GM23248 (cell line): ENCODE results near the gene MED29. TPM values are rescaled to one million over a fixed set of nuclear protein-coding genes. Genes with fewer than 3 reads are reported as not detected.

Experiments used
- DNase-seq: peaks from one replicate; pipeline ENCODE4 v3.0.0-alpha.2; 2015
- H2AFZ ChIP-seq: fragments of 200-600 bp; sonication (generic); 2 replicates; pipeline ENCODE4 v1.6.1; 2016; ENCODE audit warnings: antibody characterized with exemption
- H3F3A ChIP-seq: fragments of 200-600 bp; sonication (generic); 2 replicates; pipeline ENCODE4 v1.6.1; 2016; ENCODE audit warnings: mild to moderate bottlenecking, antibody characterized with exemption, mixed run types; ENCODE audit not compliant: insufficient read depth
- H3K27ac ChIP-seq: fragments of 200-600 bp; sonication (generic); 2 replicates; pipeline ENCODE4 v1.5.1; 2016; ENCODE audit warnings: mild to moderate bottlenecking
- H3K27me3 ChIP-seq: fragments of 200-600 bp; sonication (generic); replicated peaks from 2 replicates; pipeline ENCODE4 v1.6.1; 2016; ENCODE audit warnings: mild to moderate bottlenecking; ENCODE audit not compliant: insufficient read depth
- H3K36me3 ChIP-seq: fragments of 200-600 bp; sonication (generic); 2 replicates; pipeline ENCODE4 v1.6.1; 2016; ENCODE audit warnings: low read depth, mild to moderate bottlenecking
- H3K4me1 ChIP-seq: fragments of 200-600 bp; sonication (generic); 2 replicates; pipeline ENCODE4 v1.6.1; 2016; ENCODE audit warnings: mild to moderate bottlenecking; ENCODE audit not compliant: insufficient read depth
- H3K4me2 ChIP-seq: fragments of 200-600 bp; sonication (generic); one replicate; pipeline ENCODE4 v1.6.1; 2016; ENCODE audit warnings: mild to moderate bottlenecking; ENCODE audit not compliant: unreplicated experiment
- H3K4me3 ChIP-seq: fragments of 200-600 bp; sonication (generic); 2 replicates; pipeline ENCODE4 v1.5.1; 2016; ENCODE audit warnings: mild to moderate bottlenecking
- H3K79me2 ChIP-seq: fragments of 200-600 bp; sonication (generic); 2 replicates; pipeline ENCODE4 v1.6.1; 2016; ENCODE audit warnings: mild to moderate bottlenecking; ENCODE audit not compliant: insufficient read depth
- H3K9ac ChIP-seq: fragments of 200-600 bp; sonication (generic); 2 replicates; pipeline ENCODE4 v1.6.1; 2016; ENCODE audit warnings: mild to moderate bottlenecking
- H3K9me2 ChIP-seq: fragments of 200-600 bp; sonication (generic); 2 replicates; pipeline ENCODE4 v1.6.1; 2016; ENCODE audit warnings: mixed run types, mild to moderate bottlenecking, moderate library complexity; ENCODE audit not compliant: insufficient read depth
- H3K9me3 ChIP-seq: fragments of 200-600 bp; sonication (generic); one replicate; pipeline ENCODE4 v1.6.1; 2017; ENCODE audit warnings: low read depth
- H4K20me1 ChIP-seq: fragments of 200-600 bp; sonication (generic); 2 replicates; pipeline ENCODE4 v1.6.0; 2016; ENCODE audit not compliant: insufficient read depth
- EZH2 ChIP-seq: fragments of 200-600 bp; sonication (generic); IDR thresholded peaks from 2 replicates; pipeline ENCODE4 v1.6.1; 2018; ENCODE audit warnings: antibody characterized with exemption, mild to moderate bottlenecking; ENCODE audit not compliant: insufficient read depth, poor library complexity, severe bottlenecking
- EZH2phosphoT487 ChIP-seq: fragments of 200-600 bp; sonication (generic); IDR thresholded peaks from 2 replicates; pipeline ENCODE4 v1.6.1; 2018; ENCODE audit warnings: antibody characterized with exemption, moderate library complexity, mild to moderate bottlenecking, low read depth; ENCODE audit not compliant: insufficient read depth
- WGBS, 2 experiments: methylation state at CpG; one replicate each; pipeline ENCODE4 v1.1.6; 2015 to 2017; ENCODE audit warnings: low lambda C conversion rate in 2 of 2, low coverage in 1 of 2; ENCODE audit errors: missing lambda C conversion rate in 2 of 2; 5-methylcytosine and 5-hydroxymethylcytosine counted together
- in situ Hi-C: fragments of 300-500 bp; cut with MboI; formaldehyde crosslinking; loops from 2 replicates; pipeline ENCODE4 v1.15.0; 2020
- polyA plus RNA-seq: library from polyadenylated mRNA; unstranded; fragments of >200 nt; fragmentation: Nextera tagmentation; extraction: Ambion mirVana; gene quantifications from 2 replicates; pipeline ENCODE4 v1.2.1, GENCODE V29; 2016
- total RNA-seq: library from RNA; depleted of rRNA; stranded (reverse); fragments of >200 nt; shearing (Covaris generic); gene quantifications from 2 replicates; pipeline ENCODE4 v1.2.3, GENCODE V29; 2014

MED29 gene
- total and polyA plus RNA-seq, 2 experiments from 2014 or later: 27.7 to 39.2 TPM

- Histone ChIP-seq H4K20me1 (no peaks in the 10 kb centered on the region), H3K4me2 (no peak overlapping the region), H3K27ac (no peak overlapping the region), H3K9me2 (no peaks in the 10 kb centered on the region), H3K79me2 (peaks cover 34% of the 10 kb centered on the region), H2AFZ (no peak overlapping the region), H3K9me3 (no peaks in the 10 kb centered on the region), H3K9ac (no peak overlapping the region), H3F3A (peaks cover 5% of the 10 kb centered on the region), H3K4me3 (no peak overlapping the region), H3K36me3 (peaks cover 6% of the 10 kb centered on the region; the same call in 1 of the 2 replicates), H3K27me3 (no peaks in the 10 kb centered on the region), H3K4me1 (peaks cover 3% of the 10 kb centered on the region)
- WGBS, 2 experiments: 89 to 92% methylated on average over 19 to 27 of the region's 27 CpGs
- TF ChIP-seq EZH2phosphoT487 (no peak), EZH2 (no peak)
- DNase-seq: no peak
- in situ Hi-C loops: no loop called here
Measured at GRCh38 chr19:39416152-39417120, 25.3 kb downstream of the MED29 start.

DNA sequence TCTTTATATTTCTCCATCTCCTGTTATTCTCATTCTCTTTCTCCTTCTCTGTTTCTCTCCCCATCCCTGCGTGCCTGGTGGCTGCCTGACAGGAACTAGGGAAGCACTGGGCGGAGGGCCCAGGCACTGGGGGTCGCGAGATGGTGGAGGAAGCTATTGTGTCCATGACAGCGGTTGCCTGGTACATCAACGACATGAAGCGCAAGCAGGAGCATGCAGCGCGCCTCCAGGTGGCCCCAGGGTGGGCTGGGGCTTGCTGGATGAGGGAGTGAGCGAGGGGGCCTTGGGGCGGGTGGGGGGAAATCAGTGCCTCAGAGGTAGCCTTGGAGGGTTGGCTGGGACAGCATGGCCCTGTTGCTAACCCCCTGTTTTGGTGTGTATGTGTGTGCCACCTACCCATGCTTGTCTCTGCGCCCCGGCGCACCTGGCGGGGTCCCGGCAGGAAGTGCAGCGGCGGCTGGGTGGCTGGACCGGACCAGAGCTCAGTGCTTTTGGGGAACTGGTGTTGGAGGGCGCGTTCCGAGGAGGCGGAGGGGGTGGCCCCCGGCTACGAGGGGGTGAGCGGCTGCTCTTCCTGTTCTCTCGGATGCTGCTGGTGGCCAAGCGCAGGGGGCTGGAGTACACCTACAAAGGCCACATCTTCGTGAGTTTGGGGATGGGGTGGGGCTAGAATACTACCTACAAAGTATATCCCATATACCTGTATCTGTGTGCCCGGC is 26.4 kb downstream of the MED29 start:
- no peaks in the 10 kb centered on the region for H4K20me1 ChIP-seq
- no peaks in the 10 kb centered on the region for H3K9me2 ChIP-seq
- no peak for TF ChIP-seq EZH2
- no peak for TF ChIP-seq EZH2phosphoT487
- no peak overlapping the region for H2AFZ ChIP-seq
- 94 to 97% methylated on average over 26 to 30 of the region's 30 CpGs for WGBS, 2 experiments
- in situ Hi-C loops: no loop called here
- no peak overlapping the region for H3K4me2 ChIP-seq
- H3K4me3 ChIP-seq: no peak overlapping the region
- H3K27ac ChIP-seq: no peak overlapping the region
- peaks cover 34% of the 10 kb centered on the region for H3K79me2 ChIP-seq
- H3K9me3 ChIP-seq: no peaks in the 10 kb centered on the region
- peaks cover 6% of the 10 kb centered on the region; the same call in 1 of the 2 replicates for H3K36me3 ChIP-seq
- no peaks in the 10 kb centered on the region for H3K27me3 ChIP-seq
- H3K4me1 ChIP-seq: no peaks in the 10 kb centered on the region
- H3K9ac ChIP-seq: no peak overlapping the region
- no peak for DNase-seq
- no peaks in the 10 kb centered on the region for H3F3A ChIP-seq

- no peak overlapping the region for H3K4me3 ChIP-seq
- H3K27ac ChIP-seq: no peak overlapping the region
- in situ Hi-C loops: no loop called here
- no peaks in the 10 kb centered on the region for H3K27me3 ChIP-seq
- no peak overlapping the region for H3K4me2 ChIP-seq
- no peak for TF ChIP-seq EZH2
- no peak for TF ChIP-seq EZH2phosphoT487
- H3K9ac ChIP-seq: no peak overlapping the region
- H3K79me2 ChIP-seq: peaks cover 22% of the 10 kb centered on the region
- H3K9me2 ChIP-seq: no peaks in the 10 kb centered on the region
- H4K20me1 ChIP-seq: no peaks in the 10 kb centered on the region
- H3K4me1 ChIP-seq: no peaks in the 10 kb centered on the region
- 84 to 87% methylated on average over 9 of the region's 9 CpGs for WGBS, 2 experiments
- H3F3A ChIP-seq: no peaks in the 10 kb centered on the region
- H2AFZ ChIP-seq: no peak overlapping the region
- no peaks in the 10 kb centered on the region for H3K9me3 ChIP-seq
- peaks cover 6% of the 10 kb centered on the region; the same call in 1 of the 2 replicates for H3K36me3 ChIP-seq
- DNase-seq: no peak
Measured at GRCh38 chr19:39419003-39419402, 27.8 kb downstream of the MED29 start.

GRCh38 chr19:39420769-39421168 is 29.6 kb downstream of the MED29 start:
- Histone ChIP-seq H3K9ac (no peak overlapping the region), H3K27me3 (no peaks in the 10 kb centered on the region), H3F3A (peaks cover 6% of the 10 kb centered on the region; the same call in 1 of the 2 replicates), H4K20me1 (no peaks in the 10 kb centered on the region), H3K4me3 (no peak overlapping the region), H2AFZ (no peak overlapping the region), H3K36me3 (peaks cover 6% of the 10 kb centered on the region; the same call in 1 of the 2 replicates), H3K4me1 (no peaks in the 10 kb centered on the region), H3K9me3 (no peaks in the 10 kb centered on the region), H3K27ac (no peak overlapping the region), H3K9me2 (no peaks in the 10 kb centered on the region), H3K4me2 (no peak overlapping the region), H3K79me2 (peaks cover 5% of the 10 kb centered on the region)
- in situ Hi-C loops: no loop called here
- DNase-seq: no peak
- TF ChIP-seq EZH2phosphoT487: no peak
- no peak for TF ChIP-seq EZH2
- WGBS, 2 experiments: 94 to 98% methylated on average over 9 to 15 of the region's 15 CpGs
